K562 (cell line): Measurements from ENCODE around the gene ABCB10. TPM values are rescaled to one million over a fixed set of nuclear protein-coding genes. Genes with fewer than 3 reads are reported as not detected.

ENCODE experiments used
- BRD9 ChIP-seq: fragments of 450-650 bp; IDR thresholded peaks from 2 replicates; pipeline ENCODE4 v1.6.1; 2018; ENCODE audit warnings: low read depth; ENCODE audit not compliant: partially characterized antibody
- BRF2 ChIP-seq: IDR thresholded peaks from 3 replicates; pipeline ENCODE4 v1.6.1; 2011; ENCODE audit warnings: borderline replicate concordance, mild to moderate bottlenecking; ENCODE audit not compliant: insufficient read length, insufficient read depth
- CREB1 ChIP-seq, 2 experiments: sonication (generic) in 1 of 2; formaldehyde crosslinking in 1 of 2; IDR thresholded peaks; 2 replicates each; pipeline versions ENCODE4 v1.6.1 to v1.8.0; 2012 to 2022; ENCODE audit warnings: inconsistent platforms in 1 of 2, mild to moderate bottlenecking in 1 of 2, missing genetic modification reagents in 1 of 2, moderate library complexity in 1 of 2
- GTF2F1 ChIP-seq: IDR thresholded peaks from 2 replicates; pipeline ENCODE4 v1.6.1; 2011; ENCODE audit warnings: low read depth, low read length, improper control_type of control experiment
- HDAC8 ChIP-seq: fragments of 450-650 bp; IDR thresholded peaks from 2 replicates; pipeline ENCODE4 v1.6.1; 2016; ENCODE audit warnings: mild to moderate bottlenecking, missing genetic modification characterization, moderate library complexity, missing compliant biosample characterization
- MCM3 ChIP-seq: fragments of 450-650 bp; IDR thresholded peaks from 2 replicates; pipeline ENCODE4 v1.6.1; 2016
- MXI1 ChIP-seq: IDR thresholded peaks from 2 replicates; pipeline ENCODE4 v1.6.1; 2011; ENCODE audit warnings: low read depth, mild to moderate bottlenecking, improper control_type of control experiment, low read length
- PHB ChIP-seq: fragments of 250-450 bp; sonication (Bioruptor Pico); IDR thresholded peaks from 2 replicates; pipeline ENCODE4 v1.5.0; 2021
- PURB ChIP-seq: sonication (generic); formaldehyde crosslinking; IDR thresholded peaks from 2 replicates; pipeline ENCODE4 v1.9.0; 2021; ENCODE audit warnings: low read depth, mild to moderate bottlenecking, missing genetic modification reagents
- RBFOX2 ChIP-seq: fragments of 200-400 bp; formaldehyde crosslinking; IDR thresholded peaks from 2 replicates; pipeline ENCODE4 v1.6.1; 2017; ENCODE audit warnings: low read depth, mild to moderate bottlenecking, low read length, moderate library complexity
- SAFB2 ChIP-seq: fragments of 200-400 bp; formaldehyde crosslinking; IDR thresholded peaks from 2 replicates; pipeline ENCODE4 v1.6.1; 2018; ENCODE audit warnings: borderline replicate concordance, low read length, low read depth, moderate library complexity; ENCODE audit not compliant: severe bottlenecking
- TBL1XR1 ChIP-seq, 2 experiments: IDR thresholded peaks; 2 replicates each; pipeline ENCODE4 v1.6.1; 2012; ENCODE audit warnings: improper control_type of control experiment in 2 of 2, low read length in 2 of 2, mild to moderate bottlenecking in 1 of 2
- TEAD4 ChIP-seq, 2 experiments: sonication (generic) in 1 of 2; formaldehyde crosslinking in 1 of 2; IDR thresholded peaks; 2 replicates each; pipeline versions ENCODE4 v1.6.1 to v1.8.0; 2012 to 2022; ENCODE audit warnings: borderline replicate concordance in 1 of 2, inconsistent platforms in 1 of 2, low read length in 1 of 2, mild to moderate bottlenecking in 1 of 2, missing genetic modification reagents in 1 of 2
- THAP12 ChIP-seq: fragments of 250-450 bp; sonication (Bioruptor Pico); IDR thresholded peaks from 2 replicates; pipeline ENCODE4 v1.9.0; 2021; ENCODE audit warnings: mild to moderate bottlenecking, inconsistent platforms
- ZBTB34 ChIP-seq: fragments of 250-450 bp; sonication (Bioruptor Pico); IDR thresholded peaks from 2 replicates; pipeline ENCODE4 v1.8.0; 2021; ENCODE audit warnings: mild to moderate bottlenecking, moderate library complexity
- ZBTB43 ChIP-seq: sonication (generic); formaldehyde crosslinking; IDR thresholded peaks from 2 replicates; pipeline ENCODE4 v1.8.0; 2023; ENCODE audit warnings: mild to moderate bottlenecking, missing genetic modification reagents
- ZNF121 ChIP-seq: sonication (generic); formaldehyde crosslinking; conservative IDR thresholded peaks from 2 replicates; pipeline ENCODE4 v1.8.0; 2022; ENCODE audit warnings: missing genetic modification reagents
- ZNF695 ChIP-seq: fragments of 450-650 bp; formaldehyde crosslinking; IDR thresholded peaks from 2 replicates; pipeline ENCODE4 v1.4.0; 2020; ENCODE audit warnings: mild to moderate bottlenecking, moderate library complexity
- ZNF764 ChIP-seq: fragments of 250-450 bp; sonication (Bioruptor Pico); IDR thresholded peaks from 2 replicates; pipeline ENCODE4 v1.4.0; 2020; ENCODE audit warnings: low read depth, mild to moderate bottlenecking, moderate library complexity
- polyA plus RNA-seq, 8 experiments: library from polyadenylated mRNA; depleted of rRNA in 4 of 8; stranded (reverse) in 5 of 8; unstranded in 3 of 8; fragments of >200 nt; fragmentation: Nextera tagmentation in 2 of 8; fragmentation: Illumina TruSeq in 1 of 8; extraction: Ambion mirVana in 2 of 8; extraction: Trizol in 1 of 8; gene quantifications; 2 replicates each; pipeline versions ENCODE4 v1.2.1 to v1.2.3, GENCODE V29; 2011 to 2014; ENCODE audit warnings: inconsistent platforms in 1 of 8, missing spikeins in 1 of 8
- total RNA-seq, 7 experiments: library from RNA; depleted of rRNA in 6 of 7; stranded (reverse); fragments of >200 nt in 6 of 7; fragmentation: Illumina TruSeq in 2 of 7; extraction: Trizol in 2 of 7; gene quantifications; 2 replicates each; pipeline versions ENCODE4 v1.2.1 to v1.2.3, GENCODE V29; 2011 to 2021; ENCODE audit warnings: low replicate concordance in 1 of 7

Gene ABCB10
- total and polyA plus RNA-seq, 9 of the 15 experiments (the other 6 are each of a cell fraction or from before 2014, with no cell fraction given): 12.4 to 54.8 (median 36.4) TPM

GRCh38 chr1:229507951-229508822 lies 50.3 kb downstream of the ABCB10 start, which contains the start of gene NUP133 (continued):
- peak; percentile 43; the same call in 1 of the 2 replicates for TF ChIP-seq THAP12 (CRISPR knock-in tag)
- no peak for TF ChIP-seq SAFB2
- TF ChIP-seq BRD9: no peak
- TF ChIP-seq HDAC8 (tag): no peak
- peak; percentile 98 for TF ChIP-seq CREB1 (IDR thresholded peaks at IDR 0.05)
- TF ChIP-seq CREB1 (CRISPR knock-in tag; IDR thresholded peaks at IDR 0.05): peak; percentile 98
- no peak for TF ChIP-seq ZBTB34
- peak; percentile 46 to 93; a peak in 3 of 4 replicates for TF ChIP-seq TBL1XR1 (IDR thresholded peaks at IDR 0.05; ENCODE audit: low read length in 2 of 2)
- no peak for TF ChIP-seq MCM3
- TF ChIP-seq ZNF764 (CRISPR knock-in tag): no peak
- no peak for TF ChIP-seq PHB
- TF ChIP-seq ZBTB43 (CRISPR knock-in tag): no peak
- no peak for TF ChIP-seq PURB (CRISPR knock-in tag)
- peak; percentile 100 for TF ChIP-seq RBFOX2
- no peak for TF ChIP-seq ZNF695 (CRISPR knock-in tag)
- TF ChIP-seq MXI1: peak; percentile 78
- peak; percentile 86; the same call in 1 of the 2 replicates for TF ChIP-seq GTF2F1
- no peak for TF ChIP-seq BRF2
- peak; percentile 26; the same call in 1 of the 2 replicates for TF ChIP-seq TEAD4 (IDR thresholded peaks at IDR 0.05; ENCODE audit: low read length)
- TF ChIP-seq TEAD4 (CRISPR knock-in tag; IDR thresholded peaks at IDR 0.05; ENCODE audit: borderline replicate concordance): no peak
- no peak for TF ChIP-seq ZNF121 (CRISPR knock-in tag)
